ENCODE measurements around the gene MROH2B. TPM values are rescaled to one million over a fixed set of nuclear protein-coding genes. Genes with fewer than 3 reads are reported as not detected.

The MROH2B gene
- total RNA-seq, 3 donors from 2014 or later (not counting 1 experiment from before 2014, with no cell fraction given), result not detected

DNA sequence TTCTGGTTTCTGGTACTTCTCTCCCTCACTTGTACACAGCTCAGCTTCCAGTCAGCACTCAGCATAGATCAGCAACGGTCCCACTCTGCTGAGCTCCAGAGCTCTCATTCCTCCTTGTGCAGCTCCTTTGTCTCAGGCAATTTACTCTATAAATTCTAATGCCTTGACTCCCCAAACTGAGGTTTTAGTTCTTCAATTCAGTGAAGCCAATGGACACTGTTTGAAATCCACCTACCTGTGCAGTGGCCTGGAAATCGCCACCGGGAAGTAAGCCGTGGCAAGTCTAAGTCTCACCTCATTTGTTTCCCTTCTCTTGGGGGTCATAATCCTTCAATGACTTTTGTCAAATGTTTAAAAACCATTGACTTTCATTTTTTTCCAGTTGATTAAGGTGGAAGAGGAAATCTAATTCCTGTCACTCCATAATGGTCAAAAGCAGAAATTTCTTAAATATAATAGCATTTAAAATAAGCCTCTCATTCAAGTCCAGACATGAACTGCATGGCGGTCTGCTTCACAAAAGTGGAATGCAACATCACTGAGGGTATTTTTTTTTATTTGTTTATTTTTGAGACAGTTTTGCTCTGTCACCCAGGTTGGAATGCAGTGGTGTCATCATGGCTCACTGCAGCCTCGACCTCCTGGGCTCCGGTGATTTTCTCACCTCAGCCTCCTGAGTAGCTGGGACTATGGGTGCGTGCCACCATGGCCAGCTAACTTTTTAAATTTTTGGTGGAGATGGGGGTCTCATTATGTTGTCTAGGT, 82.2 kb downstream of the MROH2B start:
- no peaks in the 10 kb centered on the region for H3K4me1 ChIP-seq (ENCODE audit: control insufficient read depth, insufficient read depth, low read length)
- Mint-ChIP-seq H3K27ac (no peak overlapping the region), H3K9me3 (no peaks in the 10 kb centered on the region), H3K27me3 (ENCODE audit: low read depth in 2 of 2) (peaks cover 0 to 3% of the 10 kb centered on the region in 2 donors), H3K4me1 (no peaks in the 10 kb centered on the region), H3K36me3 (no peaks in the 10 kb centered on the region), H3K4me3 (no peak overlapping the region)
- H3K27ac ChIP-seq (ENCODE audit: low read length), result no peak overlapping the region
- no peaks in the 10 kb centered on the region for H3K9me3 ChIP-seq (ENCODE audit: control insufficient read depth, insufficient read depth, low read length)
- TF ChIP-seq, protein P1, sequence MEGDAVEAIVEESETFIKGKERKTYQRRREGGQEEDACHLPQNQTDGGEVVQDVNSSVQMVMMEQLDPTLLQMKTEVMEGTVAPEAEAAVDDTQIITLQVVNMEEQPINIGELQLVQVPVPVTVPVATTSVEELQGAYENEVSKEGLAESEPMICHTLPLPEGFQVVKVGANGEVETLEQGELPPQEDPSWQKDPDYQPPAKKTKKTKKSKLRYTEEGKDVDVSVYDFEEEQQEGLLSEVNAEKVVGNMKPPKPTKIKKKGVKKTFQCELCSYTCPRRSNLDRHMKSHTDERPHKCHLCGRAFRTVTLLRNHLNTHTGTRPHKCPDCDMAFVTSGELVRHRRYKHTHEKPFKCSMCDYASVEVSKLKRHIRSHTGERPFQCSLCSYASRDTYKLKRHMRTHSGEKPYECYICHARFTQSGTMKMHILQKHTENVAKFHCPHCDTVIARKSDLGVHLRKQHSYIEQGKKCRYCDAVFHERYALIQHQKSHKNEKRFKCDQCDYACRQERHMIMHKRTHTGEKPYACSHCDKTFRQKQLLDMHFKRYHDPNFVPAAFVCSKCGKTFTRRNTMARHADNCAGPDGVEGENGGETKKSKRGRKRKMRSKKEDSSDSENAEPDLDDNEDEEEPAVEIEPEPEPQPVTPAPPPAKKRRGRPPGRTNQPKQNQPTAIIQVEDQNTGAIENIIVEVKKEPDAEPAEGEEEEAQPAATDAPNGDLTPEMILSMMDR (IDR thresholded peaks at IDR 0.05), result no peak
- no peaks in the 10 kb centered on the region for H3K36me3 ChIP-seq (ENCODE audit: control insufficient read depth, insufficient read depth, low read length)
- no peak overlapping the region for H3K4me3 ChIP-seq (ENCODE audit: low read length)
- no peaks in the 10 kb centered on the region for H3K27me3 ChIP-seq (ENCODE audit: control insufficient read depth, insufficient read depth, low read length)
- DNase-seq (no peak), ATAC-seq (no peak)
- WGBS (ENCODE audit: insufficient coverage), result 93% methylated on average over 8 of the region's 8 CpGs
- intact Hi-C loops (cut with micrococcal nuclease), result no loop called here

DNA sequence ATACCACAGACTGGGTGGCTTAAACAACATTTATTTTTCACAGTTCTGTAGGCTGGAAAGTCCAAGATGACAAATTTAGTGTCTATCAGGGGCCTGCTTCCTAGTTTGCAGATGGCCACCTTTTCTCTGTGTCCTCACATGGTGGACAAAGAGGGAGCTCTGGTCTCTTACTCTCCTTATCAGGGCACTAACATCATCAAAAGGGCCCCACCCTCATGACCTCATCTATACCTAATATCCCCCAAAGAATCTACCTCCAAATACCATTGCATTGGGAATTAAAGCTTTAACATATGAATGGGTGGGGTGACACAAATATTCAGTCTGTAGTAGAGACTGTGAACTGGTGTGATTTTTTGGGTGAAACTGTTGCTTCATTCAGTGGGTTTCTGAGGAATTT, 83.8 kb downstream of the MROH2B start:
- H3K27ac Mint-ChIP-seq, result no peak overlapping the region
- Histone ChIP-seq H3K36me3 (ENCODE audit: control insufficient read depth, insufficient read depth, low read length) (no peaks in the 10 kb centered on the region), H3K4me1 (ENCODE audit: control insufficient read depth, insufficient read depth, low read length) (no peaks in the 10 kb centered on the region), H3K27ac (ENCODE audit: low read length) (no peak overlapping the region), H3K9me3 (ENCODE audit: control insufficient read depth, insufficient read depth, low read length) (no peaks in the 10 kb centered on the region), H3K4me3 (ENCODE audit: low read length) (no peak overlapping the region), H3K27me3 (ENCODE audit: control insufficient read depth, insufficient read depth, low read length) (no peaks in the 10 kb centered on the region)
- peaks cover 0 to 5% of the 10 kb centered on the region in 2 donors for H3K27me3 Mint-ChIP-seq (ENCODE audit: low read depth in 2 of 2)
- DNase-seq (no peak), ATAC-seq (no peak)
- TF ChIP-seq, protein P1 (IDR thresholded peaks at IDR 0.05), result no peak
- H3K4me1 Mint-ChIP-seq, result no peaks in the 10 kb centered on the region
- H3K36me3 Mint-ChIP-seq, result no peaks in the 10 kb centered on the region
- H3K9me3 Mint-ChIP-seq, result peaks cover 0 to 2% of the 10 kb centered on the region in 2 donors
- H3K4me3 Mint-ChIP-seq, result no peak overlapping the region
- intact Hi-C loops (cut with micrococcal nuclease), result no loop called here

DNA sequence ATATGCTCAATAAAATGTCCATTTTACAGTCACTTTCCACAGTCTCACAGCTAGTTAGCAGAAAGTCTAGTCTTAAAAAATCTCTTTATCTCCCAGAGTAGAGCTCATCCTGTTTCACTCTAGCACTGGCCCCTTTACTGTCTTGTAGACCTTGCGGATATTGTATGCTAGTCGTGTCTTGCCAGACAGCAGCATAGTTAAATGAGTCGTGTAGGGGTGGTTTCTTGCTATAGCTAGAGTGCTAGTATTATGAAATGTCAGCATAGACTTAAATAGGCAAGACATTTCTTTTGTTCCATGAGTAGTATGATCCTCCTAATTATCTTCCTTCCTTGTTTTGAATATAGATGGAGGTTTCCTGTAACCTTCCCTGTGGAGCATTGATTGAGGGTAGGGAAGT, 84.5 kb downstream of the MROH2B start:
- no peaks in the 10 kb centered on the region for H3K9me3 ChIP-seq (ENCODE audit: control insufficient read depth, insufficient read depth, low read length)
- DNase-seq, result no peak
- no peak overlapping the region for H3K27ac ChIP-seq (ENCODE audit: low read length)
- H3K36me3 Mint-ChIP-seq, result no peaks in the 10 kb centered on the region
- H3K4me1 Mint-ChIP-seq, result no peaks in the 10 kb centered on the region
- no peaks in the 10 kb centered on the region for H3K36me3 ChIP-seq (ENCODE audit: control insufficient read depth, insufficient read depth, low read length)
- no peak overlapping the region for H3K4me3 Mint-ChIP-seq
- no peak overlapping the region for H3K27ac Mint-ChIP-seq
- no peak for ATAC-seq
- H3K4me1 ChIP-seq (ENCODE audit: control insufficient read depth, insufficient read depth, low read length), result no peaks in the 10 kb centered on the region
- no peak overlapping the region for H3K4me3 ChIP-seq (ENCODE audit: low read length)
- TF ChIP-seq, protein P1 (IDR thresholded peaks at IDR 0.05), result no peak
- 78% methylated on average over 3 of the region's 3 CpGs for WGBS (ENCODE audit: insufficient coverage)
- H3K9me3 Mint-ChIP-seq, result peaks cover 0 to 2% of the 10 kb centered on the region in 2 donors
- intact Hi-C loops (cut with micrococcal nuclease), result no loop called here
- H3K27me3 Mint-ChIP-seq (ENCODE audit: low read depth in 2 of 2), result peaks cover 0 to 5% of the 10 kb centered on the region in 2 donors
- no peaks in the 10 kb centered on the region for H3K27me3 ChIP-seq (ENCODE audit: control insufficient read depth, insufficient read depth, low read length)

DNA sequence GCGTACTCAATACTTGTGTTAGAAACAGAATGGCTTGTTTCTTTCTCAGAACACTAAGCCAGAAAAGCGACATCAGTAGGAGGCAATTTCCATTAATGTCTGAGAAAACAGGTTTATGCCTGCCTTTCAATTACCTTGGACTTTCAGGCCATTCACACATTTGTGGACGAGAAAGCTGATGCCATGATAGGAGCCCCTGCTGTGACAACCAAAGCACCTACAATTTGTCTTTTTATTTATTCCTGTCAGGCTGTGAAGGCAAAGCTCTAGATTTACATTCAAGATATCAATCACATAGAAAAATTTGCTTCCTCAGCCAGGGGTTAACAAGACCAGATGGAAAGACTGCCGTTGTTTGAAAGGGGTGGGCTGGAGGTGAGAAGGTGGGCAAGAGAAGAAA, 85.6 kb downstream of the MROH2B start:
- Histone ChIP-seq H3K9me3 (ENCODE audit: control insufficient read depth, insufficient read depth, low read length) (no peaks in the 10 kb centered on the region), H3K4me1 (ENCODE audit: control insufficient read depth, insufficient read depth, low read length) (no peaks in the 10 kb centered on the region), H3K27ac (ENCODE audit: low read length) (no peak overlapping the region), H3K4me3 (ENCODE audit: low read length) (no peak overlapping the region), H3K27me3 (ENCODE audit: control insufficient read depth, insufficient read depth, low read length) (no peaks in the 10 kb centered on the region), H3K36me3 (ENCODE audit: control insufficient read depth, insufficient read depth, low read length) (no peaks in the 10 kb centered on the region)
- 63% methylated on average over 4 of the region's 4 CpGs for WGBS (ENCODE audit: insufficient coverage)
- ATAC-seq, result no peak
- intact Hi-C loops (cut with micrococcal nuclease), result no loop called here
- TF ChIP-seq, protein P1 (IDR thresholded peaks at IDR 0.05), result no peak
- no peak for DNase-seq
- Mint-ChIP-seq H3K4me3 (no peak overlapping the region), H3K36me3 (no peaks in the 10 kb centered on the region), H3K9me3 (peaks cover 0 to 4% of the 10 kb centered on the region in 2 donors), H3K27ac (no peak overlapping the region), H3K4me1 (no peaks in the 10 kb centered on the region), H3K27me3 (ENCODE audit: low read depth in 2 of 2) (peaks cover 0 to 5% of the 10 kb centered on the region in 2 donors)
